ENCODE results near the gene CEP152.

- no peak for TF ChIP-seq CTCF (IDR thresholded peaks at IDR 0.05)
- no peak for TF ChIP-seq POLR2A (IDR thresholded peaks at IDR 0.05)
- no peak for TF ChIP-seq POLR2AphosphoS5 (IDR thresholded peaks at IDR 0.05)
Observed at GRCh38 chr15:48825075-48825474, 14.2 kb upstream of the CEP152 start.
